Dermis blood vessel endothelial cell (primary cell): ENCODE results near the gene SCAF4. TPM values are rescaled to one million over a fixed set of nuclear protein-coding genes. Genes with fewer than 3 reads are reported as not detected.
"Not testable (repeated sequence)": the region's sequence is repeated elsewhere in the genome, so short reads cannot be mapped to it uniquely, and the experiment has no call there.

Experiments used
- DNase-seq: peaks from one replicate; pipeline ENCODE4 v3.0.0; 2010
- total RNA-seq: library from RNA; depleted of rRNA; stranded (reverse); fragments of >200 nt; gene quantifications from 2 replicates; pipeline ENCODE4 v1.2.3, GENCODE V29; 2014

The SCAF4 gene
- total RNA-seq, 1 donor from 2014 or later: 5.3 TPM

DNA sequence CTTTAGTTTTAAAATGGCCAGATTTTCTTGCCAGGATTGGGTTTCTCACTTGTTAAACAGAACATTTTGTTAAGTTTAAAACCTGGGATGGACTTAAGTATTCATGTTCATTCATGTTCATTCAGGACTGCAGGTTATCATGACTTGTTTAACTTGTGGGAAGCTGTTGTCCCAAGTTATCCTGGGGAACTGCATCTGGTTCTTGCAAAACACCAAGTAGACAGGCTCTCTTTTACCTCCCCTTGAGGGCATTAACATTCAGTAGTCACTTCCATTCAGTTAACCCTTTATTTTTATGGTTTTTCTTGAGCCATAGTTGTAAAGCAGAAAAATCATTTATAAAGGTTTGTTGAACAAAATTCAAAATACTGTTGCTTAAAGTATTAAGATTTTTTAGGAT lies 64.3 kb downstream of the SCAF4 start:
- DNase-seq: no peak

DNA sequence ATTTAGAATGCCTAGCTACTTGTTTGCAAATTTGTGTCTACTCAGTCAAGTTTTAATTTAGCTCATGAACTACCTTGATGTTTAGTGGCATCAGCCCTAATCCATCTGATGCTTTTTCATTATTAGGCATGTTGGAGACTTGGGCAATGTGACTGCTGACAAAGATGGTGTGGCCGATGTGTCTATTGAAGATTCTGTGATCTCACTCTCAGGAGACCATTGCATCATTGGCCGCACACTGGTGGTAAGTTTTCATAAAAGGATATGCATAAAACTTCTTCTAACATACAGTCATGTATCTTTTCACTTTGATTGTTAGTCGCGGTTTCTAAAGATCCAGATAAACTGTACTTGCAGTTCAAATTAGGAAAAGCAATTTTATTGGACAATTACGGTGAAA lies 64.8 kb downstream of the SCAF4 start:
- DNase-seq: no peak

DNA sequence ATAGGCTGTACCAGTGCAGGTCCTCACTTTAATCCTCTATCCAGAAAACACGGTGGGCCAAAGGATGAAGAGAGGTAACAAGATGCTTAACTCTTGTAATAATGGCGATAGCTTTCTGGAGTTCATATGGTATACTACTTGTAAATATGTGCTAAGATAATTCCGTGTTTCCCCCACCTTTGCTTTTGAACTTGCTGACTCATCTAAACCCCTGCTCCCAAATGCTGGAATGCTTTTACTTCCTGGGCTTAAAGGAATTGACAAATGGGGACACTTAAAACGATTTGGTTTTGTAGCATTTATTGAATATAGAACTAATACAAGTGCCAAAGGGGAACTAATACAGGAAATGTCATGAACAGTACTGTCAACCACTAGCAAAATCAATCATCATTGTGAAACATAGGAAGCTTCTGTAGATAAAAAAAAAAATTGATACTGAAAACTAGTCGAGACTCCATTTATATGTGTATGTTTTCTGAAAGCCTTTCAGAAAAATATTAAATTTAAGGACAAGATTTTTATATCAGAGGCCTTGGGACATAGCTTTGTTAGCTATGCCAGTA lies 65.4 kb downstream of the SCAF4 start:
- no peak for DNase-seq

DNA sequence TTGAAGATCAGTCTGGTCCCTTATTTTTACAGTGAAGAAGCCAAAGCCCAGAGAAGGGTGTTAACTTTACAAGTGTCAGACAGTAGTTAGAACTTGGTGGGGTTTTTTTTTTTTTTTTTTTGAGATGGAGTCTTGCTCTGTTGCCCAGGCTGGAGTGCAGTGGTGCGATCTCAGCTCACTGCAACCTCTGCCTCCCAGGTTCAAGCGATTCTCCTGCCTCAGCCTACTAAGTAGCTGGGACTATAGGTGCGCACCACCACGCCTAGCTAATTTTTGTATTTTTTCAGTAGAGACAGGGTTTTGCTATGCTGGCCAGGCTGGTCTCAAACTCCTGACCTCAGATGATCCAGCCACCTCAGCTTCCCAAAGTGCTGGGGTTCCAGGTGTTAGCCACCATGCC lies 66.0 kb downstream of the SCAF4 start:
- not testable (repeated sequence) for DNase-seq

DNA sequence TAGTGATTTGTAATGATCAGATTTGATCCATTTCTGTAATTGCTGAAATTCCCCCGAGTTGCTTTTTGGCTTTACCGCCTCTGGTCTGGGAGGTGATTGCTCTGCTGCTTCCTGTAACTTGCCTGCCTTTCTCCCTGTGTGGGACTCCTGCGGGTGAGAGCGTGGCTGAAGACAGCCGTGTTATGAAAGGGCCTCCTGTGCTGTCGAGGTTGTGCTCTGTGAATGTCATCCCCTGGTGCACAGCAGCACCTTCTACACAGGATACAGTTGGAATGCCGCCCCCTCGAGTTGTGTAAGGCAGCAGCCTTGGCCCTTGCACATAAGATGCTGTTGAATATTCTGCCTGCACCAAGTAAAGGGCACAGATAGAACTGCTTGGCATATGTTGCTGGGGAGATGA lies 66.5 kb downstream of the SCAF4 start:
- DNase-seq: peak; percentile 14

DNA sequence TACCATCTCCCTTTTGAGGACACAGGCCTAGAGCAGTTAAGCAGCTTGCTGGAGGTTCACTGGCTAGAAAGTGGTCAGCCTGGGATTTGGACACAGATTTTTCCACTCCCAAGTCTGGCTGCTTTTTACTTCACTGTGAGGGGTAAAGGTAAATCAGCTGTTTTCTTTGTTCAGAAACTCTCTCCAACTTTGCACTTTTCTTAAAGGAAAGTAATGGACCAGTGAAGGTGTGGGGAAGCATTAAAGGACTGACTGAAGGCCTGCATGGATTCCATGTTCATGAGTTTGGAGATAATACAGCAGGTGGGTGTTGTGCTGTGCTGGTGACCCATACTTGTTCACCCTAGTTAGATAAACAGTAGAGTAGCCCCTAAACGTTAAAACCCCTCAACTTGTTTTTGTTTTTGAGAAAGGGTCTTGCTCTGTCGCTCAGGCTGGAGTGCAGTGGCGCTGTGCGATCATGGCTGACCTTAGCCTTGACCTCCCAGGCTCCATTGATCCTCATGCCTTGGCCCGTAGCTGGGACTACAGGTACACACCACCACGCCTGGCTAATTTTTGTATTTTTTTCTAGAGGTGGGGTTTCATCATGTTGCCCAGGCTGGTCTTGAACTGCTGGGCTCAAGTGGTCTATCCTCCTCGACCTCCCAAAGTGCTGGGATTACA lies 68.2 kb downstream of the SCAF4 start:
- no peak for DNase-seq

DNA sequence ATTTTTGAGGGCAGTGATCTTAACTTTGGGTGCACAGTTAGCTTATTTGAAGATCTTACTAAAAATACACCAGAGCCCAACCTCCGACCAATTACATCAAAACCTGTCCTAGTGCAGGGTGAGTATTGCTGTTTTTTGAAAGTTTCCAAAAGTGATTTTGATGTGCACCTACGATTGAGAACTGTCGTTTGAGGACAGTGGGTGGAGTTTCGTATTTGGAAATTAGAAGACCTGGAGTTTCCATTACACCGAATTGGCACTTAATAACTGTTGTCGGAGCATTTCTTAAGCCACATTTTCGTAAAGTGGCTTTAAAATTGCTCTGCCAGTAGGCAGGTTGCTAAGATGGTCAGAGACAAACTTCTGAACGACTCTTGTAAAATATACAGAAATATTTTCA lies 71.3 kb downstream of the SCAF4 start:
- peak; percentile 10 for DNase-seq

DNA sequence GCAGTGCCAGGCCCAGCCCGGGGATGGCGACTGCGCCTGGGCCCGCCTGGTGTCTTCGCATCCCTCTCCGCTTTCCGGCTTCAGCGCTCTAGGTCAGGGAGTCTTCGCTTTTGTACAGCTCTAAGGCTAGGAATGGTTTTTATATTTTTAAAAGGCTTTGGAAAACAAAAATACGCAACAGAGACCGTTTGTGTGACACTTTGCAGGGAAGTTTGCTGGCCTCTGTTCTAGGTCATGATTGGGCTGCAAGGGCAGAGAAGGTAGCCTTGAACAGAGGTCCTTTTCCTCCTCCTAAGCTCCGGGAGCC lies 71.7 kb downstream of the SCAF4 start:
- DNase-seq: peak; percentile 47

DNA sequence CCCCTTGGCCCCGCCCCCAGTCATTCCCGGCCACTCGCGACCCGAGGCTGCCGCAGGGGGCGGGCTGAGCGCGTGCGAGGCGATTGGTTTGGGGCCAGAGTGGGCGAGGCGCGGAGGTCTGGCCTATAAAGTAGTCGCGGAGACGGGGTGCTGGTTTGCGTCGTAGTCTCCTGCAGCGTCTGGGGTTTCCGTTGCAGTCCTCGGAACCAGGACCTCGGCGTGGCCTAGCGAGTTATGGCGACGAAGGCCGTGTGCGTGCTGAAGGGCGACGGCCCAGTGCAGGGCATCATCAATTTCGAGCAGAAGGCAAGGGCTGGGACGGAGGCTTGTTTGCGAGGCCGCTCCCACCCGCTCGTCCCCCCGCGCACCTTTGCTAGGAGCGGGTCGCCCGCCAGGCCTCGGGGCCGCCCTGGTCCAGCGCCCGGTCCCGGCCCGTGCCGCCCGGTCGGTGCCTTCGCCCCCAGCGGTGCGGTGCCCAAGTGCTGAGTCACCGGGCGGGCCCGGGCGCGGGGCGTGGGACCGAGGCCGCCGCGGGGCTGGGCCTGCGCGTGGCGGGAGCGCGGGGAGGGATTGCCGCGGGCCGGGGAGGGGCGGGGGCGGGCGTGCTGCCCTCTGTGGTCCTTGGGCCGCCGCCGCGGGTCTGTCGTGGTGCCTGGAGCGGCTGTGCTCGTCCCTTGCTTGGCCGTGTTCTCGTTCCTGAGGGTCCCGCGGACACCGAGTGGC lies 72.2 kb downstream of the SCAF4 start, which contains the start of gene SOD1:
Gene SOD1, plus strand, starts transcription at position 158 of the 723 bp plus-strand sequence. Its CDS starts 77 bp downstream, at position 235.
- peak; percentile 95 for DNase-seq

DNA sequence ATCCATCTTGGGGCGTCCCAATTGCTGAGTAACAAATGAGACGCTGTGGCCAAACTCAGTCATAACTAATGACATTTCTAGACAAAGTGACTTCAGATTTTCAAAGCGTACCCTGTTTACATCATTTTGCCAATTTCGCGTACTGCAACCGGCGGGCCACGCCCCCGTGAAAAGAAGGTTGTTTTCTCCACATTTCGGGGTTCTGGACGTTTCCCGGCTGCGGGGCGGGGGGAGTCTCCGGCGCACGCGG lies 72.7 kb downstream of the SCAF4 start:
- DNase-seq: no peak

DNA sequence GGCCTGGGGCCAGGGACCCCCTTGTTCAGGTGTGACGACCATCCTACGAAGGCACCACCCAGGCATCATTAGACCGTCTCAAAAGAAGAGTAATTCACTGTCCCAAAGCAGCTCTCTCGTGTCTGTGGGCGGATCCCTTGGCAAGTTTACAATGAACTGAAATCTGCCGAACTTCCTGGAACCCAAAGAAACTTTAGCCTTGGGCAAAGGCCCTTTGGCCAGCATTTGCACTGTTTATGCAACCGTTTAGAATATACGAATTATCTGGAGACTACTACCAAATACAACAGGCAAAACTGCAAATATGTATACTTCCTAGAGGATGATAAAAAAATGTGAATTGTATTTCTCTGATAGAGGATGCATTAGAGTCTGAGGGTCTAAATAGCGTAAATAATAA lies 73.9 kb downstream of the SCAF4 start:
- DNase-seq: no peak

DNA sequence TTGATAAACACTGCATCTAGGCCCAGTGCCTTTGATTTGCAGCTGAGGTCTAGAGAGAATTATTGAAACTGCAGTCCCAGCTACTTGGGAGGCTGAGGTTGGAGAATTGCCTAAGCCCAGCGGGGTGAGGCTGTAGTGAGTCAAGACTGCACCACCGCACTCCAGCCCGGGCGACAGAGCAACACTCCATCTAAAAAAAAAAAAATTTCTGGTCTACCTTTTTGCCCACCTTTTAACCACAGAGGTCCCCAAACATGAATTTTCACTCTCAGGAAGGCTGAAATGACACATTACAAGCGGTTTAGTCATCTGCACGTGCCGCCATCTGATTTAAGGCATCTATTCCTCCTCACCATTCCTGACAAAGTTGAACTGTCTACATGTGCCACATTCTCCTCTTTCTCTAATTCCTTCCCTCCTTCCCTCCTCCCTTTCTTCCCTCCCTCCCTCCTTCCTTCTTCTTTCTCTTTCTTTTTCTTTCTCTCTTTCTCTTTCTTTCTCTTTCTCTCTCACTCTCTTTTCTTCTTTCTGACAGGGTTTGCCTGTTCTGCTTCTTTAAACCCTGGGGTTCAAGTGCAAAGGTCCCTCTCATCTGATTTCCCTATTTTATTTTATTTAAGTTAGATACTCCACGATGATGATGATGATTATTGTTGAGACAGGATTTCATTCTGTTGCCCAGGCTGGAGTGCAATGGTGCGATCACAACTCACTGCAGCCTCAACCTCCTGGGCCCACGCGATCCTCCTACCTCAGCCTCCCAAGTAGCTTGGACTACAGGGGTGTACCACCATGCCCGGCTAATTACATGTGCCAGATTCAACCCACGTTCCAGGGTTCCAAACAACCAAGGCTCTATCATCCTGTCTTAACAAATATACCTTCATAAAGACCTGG lies 75.5 kb downstream of the SCAF4 start:
- DNase-seq: no peak

DNA sequence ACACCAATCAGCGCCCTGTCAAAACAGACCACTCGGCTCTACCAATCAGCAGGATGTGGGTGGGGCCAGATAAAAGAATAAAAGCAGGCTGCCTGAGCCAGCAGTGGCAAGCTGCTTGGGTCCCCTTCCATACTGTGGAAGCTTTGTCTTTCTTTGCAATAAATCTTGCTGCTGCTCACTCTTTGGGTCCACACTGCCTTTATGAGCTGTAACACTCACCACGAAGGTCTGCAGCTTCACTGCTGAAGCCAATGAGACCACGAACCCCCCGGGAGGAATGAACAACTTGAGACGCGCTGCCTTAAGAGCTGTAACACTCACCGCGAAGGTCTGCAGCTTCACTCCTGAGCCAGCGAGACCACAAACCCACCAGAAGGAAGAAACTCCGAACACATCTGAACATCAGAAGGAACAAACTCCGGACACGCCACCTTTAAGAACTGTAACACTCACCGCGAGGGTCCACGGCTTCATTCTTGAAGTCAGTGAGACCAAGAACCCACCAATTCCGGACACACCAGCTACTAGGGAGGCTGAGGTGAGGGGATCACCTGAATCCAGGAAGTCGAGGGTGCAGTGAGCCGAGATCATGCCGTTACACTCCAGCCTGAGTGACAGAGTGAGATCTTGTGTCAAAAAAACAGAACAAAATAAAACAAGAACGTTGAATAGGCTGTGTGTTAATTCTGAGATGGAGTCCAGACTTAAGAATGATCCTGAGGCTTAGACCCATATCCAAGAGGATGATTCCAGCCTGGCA lies 76.9 kb downstream of the SCAF4 start:
- not testable (repeated sequence) for DNase-seq

DNA sequence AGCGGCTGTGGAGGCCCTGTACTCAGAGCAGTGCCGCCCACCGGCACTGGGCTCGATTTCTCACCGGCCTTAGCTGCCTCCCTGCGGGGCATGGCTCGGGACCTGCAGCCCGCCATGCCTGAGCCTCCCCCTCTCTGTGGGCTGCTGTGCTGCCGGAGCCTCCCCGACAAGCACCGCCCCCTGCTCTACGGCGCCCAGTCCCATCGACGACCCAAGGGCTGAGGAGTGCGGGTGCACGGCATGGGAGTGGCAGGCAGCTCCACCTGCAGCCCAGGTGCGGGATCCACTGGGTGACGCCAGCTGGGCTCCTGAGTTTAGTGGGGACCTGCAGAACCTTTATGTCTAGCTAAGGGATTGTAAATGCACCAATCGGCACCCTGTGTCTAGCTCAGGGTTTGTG lies 77.6 kb downstream of the SCAF4 start:
- no peak for DNase-seq

DNA sequence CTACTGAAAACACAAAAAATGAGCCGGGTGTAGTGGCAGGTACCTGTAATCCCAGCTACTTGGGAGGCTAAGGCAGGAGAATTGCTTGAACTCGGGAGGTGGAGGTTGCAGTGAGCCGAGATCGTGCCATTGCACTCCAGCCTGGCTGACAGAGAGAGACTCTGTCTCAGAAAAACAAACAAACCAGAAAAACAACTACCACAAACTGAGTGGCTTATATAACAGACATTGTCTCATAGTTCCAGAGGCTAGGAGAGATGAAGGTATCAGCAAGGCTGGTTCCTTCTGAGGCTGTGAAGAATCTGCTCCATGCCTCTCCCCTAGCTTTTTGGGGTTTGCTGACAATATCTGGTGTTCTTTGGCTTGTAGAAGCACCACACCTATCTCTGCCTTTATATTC lies 80.4 kb downstream of the SCAF4 start:
- not testable (repeated sequence) for DNase-seq

DNA sequence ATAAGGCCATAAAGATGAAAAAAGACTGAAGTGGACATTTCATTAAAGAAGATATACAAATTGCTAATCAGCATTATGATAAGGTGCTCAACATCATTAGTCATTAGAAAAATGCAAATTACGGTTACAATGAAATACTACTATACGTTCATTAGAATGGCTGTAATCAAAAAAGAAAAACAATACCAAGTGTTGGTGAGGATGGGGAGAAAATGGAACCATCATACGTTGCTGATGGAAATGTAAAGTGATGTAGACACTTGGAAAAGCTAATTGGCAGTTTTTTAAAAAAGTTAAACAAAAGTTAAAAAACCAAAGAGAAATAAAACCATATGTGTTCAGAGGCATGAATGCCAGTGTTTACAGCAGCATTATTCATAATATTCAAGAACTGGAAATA lies 81.0 kb downstream of the SCAF4 start:
- no peak for DNase-seq

DNA sequence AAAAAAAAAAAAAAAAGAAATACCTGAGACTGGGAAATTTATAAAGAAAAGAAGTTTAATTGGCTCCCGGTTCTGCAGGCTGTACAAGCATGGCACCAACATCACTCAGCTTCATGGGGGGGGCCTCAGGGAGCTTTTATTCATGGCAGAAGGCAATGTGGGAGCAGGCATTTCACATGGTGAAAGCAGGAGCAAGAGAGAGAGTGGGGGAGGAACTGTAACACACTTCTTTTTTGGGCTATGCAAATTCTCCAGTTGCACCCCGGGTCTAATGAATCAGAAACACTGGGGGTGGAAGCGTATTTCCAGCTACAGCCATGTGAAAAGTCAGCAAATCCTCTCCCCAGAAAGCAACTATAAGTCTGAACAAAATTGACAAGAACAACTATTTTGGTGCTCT lies 84.3 kb downstream of the SCAF4 start:
- DNase-seq: no peak

DNA sequence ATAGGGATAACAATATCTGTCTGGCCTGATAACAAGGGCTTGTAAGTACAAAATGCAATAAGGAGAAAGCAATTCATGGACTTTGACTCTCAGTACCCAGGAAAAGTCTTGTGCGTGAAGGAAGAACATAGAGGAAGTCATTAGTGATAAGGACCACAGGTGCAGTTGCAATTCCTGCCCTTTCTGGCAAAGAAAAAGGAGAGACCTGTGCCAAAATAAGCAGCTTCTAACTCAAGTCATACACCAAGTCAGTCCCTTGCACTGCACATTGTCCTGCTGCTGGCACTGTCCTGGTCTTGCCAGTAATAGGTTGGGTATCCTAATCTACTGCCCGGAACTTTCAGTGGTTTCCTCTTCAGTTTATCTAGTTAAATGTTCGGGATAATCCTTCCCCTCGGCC lies 87.3 kb downstream of the SCAF4 start:
- DNase-seq: peak; percentile 65

DNA sequence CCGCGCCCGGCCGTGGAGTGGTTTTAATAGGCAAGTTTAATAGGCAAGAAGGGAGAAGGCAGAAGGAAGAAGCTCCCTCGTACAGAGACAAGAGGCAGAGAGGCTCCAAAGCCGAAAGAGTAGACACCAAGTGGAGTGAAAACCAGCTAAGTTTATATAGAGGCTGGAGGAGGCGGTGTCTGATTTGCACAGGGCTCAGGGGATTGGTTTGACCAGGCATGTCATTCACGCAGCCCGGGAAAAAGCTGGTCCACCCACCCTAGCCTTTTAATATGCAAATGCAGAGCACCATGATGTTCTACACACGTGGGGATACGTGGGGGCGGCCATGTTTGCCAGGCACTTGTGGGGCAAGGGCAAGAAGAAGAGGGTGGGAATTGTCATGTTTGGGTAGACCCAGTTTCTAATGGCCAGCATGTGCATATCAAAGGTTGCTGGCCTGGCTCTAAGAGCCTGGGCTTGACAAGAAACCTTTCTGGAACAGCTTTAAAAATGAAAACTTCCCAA lies 90.4 kb downstream of the SCAF4 start:
- DNase-seq: no peak

DNA sequence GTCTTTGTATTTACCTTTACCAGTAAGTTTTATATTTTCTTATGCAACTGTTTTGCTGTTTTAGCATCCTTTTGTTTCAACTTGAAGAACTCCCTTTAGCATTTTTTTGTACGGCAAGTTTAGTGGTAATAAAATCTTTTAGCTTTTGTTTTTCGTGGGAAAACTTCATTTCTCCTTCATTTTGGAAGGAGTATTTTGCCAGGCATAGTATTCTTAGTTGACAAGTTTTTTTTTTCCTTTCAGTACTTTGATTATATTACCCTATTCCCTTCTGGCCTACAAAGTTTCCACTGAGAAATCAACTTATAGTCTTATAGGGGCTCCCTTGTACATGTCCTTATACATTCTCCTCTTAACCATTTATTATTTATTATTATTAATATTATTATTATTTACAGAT lies 95.0 kb downstream of the SCAF4 start:
- DNase-seq: no peak

DNA sequence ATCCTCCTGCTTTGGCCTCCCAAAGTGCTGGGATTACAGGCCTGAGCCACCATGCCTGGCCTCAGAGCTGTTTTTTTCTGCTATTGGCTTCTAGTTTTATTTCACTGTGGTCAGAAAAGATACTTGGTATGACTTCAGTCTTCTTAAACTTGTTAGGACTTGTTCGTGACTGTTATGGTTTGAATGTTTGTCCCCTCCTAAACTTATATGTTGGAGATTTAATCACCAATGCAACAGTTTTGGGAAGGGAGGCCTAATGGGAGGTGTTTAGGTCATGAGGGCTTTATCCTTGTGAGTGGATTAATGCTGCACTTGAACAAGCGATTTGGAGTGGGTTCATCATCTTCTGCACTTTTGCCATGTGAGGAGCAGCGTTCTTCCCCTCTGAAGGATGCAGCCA lies 96.9 kb downstream of the SCAF4 start:
- DNase-seq: no peak

DNA sequence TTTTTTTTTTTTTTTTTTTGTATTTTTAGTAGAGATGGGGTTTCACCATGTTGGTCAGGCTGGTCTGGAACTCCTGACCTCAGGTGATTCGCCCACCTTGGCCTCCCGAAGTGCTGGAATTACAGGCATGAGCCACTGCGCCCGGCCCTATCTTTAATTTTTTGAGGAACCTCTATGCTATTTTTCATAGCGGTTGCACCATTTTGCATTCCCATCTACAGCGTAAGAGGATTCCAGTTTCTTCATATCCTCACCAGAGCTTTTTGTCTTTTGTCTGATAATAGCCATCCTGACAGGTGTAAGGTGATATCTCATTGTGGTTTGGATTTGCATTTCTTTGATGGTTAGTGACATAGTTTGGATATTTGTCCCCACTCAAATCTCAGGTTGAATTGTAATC lies 100.0 kb downstream of the SCAF4 start:
- DNase-seq: not testable (repeated sequence)
